Right lung (tissue), 5 donors: ENCODE measurements around the gene HIVEP3. TPM values are rescaled to one million over a fixed set of nuclear protein-coding genes. Genes with fewer than 3 reads are reported as not detected.
A peak's percentile ranks its signal among the peaks of the same experiment; 100 is the strongest.

Experiments used
- DNase-seq, 2 donors: peaks; one replicate each; pipeline ENCODE4 v3.0.0-alpha.2; 2013
- polyA plus RNA-seq, 5 donors: library from polyadenylated mRNA; unstranded; fragments of 120-200 nt; gene quantifications; one replicate each; pipeline versions ENCODE4 v1.2.1 to v1.2.3, GENCODE V29; 2013; ENCODE audit warnings: inconsistent platforms in 1 of 5, low replicate concordance in 1 of 5; ENCODE audit not compliant: insufficient read length in 5 of 5, insufficient read depth in 1 of 5

Gene HIVEP3
- polyA plus RNA-seq, 5 donors: 6.3 to 7.6 (median 6.7) TPM

- no peak for DNase-seq
Observed at GRCh38 chr1:41520951-41521752, 397.6 kb downstream of the HIVEP3 start.

DNA sequence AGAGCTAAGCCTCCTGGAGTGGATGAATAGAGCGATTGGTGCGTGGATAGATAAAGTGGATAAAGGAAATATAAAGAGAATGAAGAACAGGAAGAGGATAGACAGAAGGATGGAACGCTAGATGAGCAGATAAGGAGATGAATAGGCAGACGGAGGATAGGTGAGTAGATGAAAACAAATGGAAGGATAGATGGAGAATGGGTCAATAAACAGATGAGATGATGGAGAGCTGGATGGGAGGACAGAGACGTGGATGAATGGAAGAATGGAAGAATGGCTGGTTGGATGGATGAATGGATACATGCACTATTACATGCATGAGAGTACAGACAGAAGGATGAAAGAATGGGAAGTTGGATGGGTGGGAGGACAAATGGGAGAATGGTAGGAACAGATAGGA lies 399.1 kb downstream of the HIVEP3 start:
- no peak for DNase-seq

DNA sequence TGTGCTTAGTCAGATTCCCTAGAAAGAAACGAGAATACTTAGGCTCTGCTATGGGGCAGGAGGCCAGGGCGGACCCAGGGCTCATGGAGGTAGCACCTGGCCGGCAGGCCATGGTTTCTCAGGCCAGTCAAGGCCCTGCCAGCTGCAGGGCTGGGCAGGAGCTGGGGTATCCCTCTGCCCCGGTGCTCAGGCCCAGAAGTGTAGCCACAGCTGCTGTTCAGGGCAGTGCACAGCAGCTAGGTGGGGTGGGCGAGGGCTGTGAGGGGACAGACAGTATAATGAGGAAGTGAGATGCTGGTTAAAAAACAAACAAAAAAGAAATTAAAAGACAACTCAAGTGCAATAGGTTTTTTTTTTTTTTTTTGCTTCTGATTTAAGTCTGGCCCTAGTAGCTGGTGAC lies 400.3 kb downstream of the HIVEP3 start:
- no peak for DNase-seq

GRCh38 chr1:41517062-41517438 lies 401.7 kb downstream of the HIVEP3 start:
- no peak for DNase-seq

- DNase-seq: peak; percentile 93 to 95
Observed at GRCh38 chr1:41516168-41517061, 402.3 kb downstream of the HIVEP3 start.

- no peak for DNase-seq
Observed at GRCh38 chr1:41515778-41516167, 402.9 kb downstream of the HIVEP3 start.

GRCh38 chr1:41515131-41515678 lies 403.5 kb downstream of the HIVEP3 start:
- DNase-seq: no peak

GRCh38 chr1:41514381-41514780 lies 404.3 kb downstream of the HIVEP3 start:
- DNase-seq: no peak

GRCh38 chr1:41513383-41513735 lies 405.4 kb downstream of the HIVEP3 start:
- DNase-seq: peak; percentile 32 to 43

DNA sequence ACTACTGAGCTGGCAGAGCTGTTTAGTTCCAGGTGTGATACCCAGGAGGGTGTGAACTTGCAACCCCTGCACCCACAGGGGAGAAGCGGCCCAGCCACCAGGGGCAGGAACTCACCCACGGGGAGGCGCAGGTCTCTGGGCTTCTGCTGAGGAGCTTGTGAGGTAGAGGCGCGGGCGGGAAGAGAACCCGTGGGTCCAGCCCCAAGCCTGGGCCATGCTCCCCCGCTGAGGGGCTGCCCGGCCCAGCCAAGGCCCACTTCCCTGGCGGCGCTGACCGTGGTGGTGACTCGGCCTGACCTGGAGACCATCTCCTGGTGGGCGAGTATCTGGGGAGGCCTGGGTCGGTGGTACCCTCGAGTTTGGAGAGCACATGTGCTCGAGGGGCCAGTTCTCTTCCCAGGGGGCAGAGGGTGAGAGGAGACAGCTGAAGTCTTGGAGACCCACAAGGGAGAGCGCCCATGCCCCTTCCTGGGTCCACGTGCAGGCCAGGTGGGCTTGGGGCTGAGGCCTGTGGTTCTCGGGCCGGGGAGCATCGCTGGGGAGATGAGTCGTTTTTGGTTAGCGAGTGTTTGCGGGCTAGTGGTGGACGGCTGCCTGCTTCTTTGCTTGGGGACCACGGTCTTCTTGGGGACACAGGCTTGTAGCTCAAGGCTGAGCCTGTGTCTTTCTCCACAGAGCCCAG lies 405.9 kb downstream of the HIVEP3 start:
- DNase-seq: no peak

DNA sequence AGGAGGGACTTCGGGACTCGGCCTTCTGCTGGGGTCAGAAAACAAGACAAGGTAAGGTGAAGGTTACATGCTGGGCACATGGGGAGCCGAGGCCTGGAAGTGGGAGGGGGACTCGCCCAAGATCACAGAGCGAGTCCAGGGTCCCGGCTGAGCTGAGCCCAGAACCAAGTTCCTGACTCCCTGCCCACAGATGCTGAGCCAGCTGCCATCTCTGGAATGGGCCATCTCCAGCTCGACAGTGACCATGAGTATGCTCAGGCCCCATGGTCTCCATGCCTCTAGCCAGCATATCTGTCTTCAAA lies 407.5 kb downstream of the HIVEP3 start:
- no peak for DNase-seq

DNA sequence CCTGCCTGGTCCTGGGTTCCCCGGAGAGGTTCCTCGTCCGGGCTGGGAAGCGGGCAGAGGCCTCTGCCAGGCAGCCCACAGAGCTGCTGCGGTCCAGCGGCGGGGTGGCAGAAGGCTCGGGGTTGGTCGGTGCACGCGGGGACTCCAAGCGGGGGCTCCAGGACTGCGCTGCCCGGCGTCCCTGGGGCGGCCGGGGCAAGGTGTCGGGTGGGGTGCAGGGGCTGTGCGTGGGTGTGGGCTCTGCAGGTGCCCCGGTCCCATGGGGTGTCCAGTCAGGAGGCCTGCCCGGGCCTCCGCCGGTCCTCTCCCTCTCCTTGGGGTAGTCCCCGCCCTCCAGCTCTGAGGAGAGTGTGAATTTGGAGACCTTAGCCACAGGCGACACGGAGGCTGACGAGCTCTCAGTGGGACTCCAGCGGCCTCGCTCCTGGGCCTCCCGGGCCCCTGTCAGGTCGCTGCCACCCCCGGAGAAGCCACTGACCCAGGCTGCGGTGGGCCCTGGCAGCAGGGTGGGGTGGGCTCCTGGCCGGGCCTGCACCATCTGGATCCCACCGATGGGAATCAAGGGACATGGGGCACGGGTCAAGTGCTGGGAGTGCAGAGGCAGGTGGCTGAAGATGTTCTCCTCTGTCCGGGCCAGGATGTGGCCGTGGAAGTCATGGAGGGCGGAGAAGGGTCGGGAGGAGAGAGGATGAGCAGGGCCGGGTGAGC lies 408.0 kb downstream of the HIVEP3 start:
- DNase-seq: no peak

GRCh38 chr1:41509270-41509671 lies 409.5 kb downstream of the HIVEP3 start:
- no peak for DNase-seq

- DNase-seq: no peak
Observed at GRCh38 chr1:41508290-41508689, 410.4 kb downstream of the HIVEP3 start.

DNA sequence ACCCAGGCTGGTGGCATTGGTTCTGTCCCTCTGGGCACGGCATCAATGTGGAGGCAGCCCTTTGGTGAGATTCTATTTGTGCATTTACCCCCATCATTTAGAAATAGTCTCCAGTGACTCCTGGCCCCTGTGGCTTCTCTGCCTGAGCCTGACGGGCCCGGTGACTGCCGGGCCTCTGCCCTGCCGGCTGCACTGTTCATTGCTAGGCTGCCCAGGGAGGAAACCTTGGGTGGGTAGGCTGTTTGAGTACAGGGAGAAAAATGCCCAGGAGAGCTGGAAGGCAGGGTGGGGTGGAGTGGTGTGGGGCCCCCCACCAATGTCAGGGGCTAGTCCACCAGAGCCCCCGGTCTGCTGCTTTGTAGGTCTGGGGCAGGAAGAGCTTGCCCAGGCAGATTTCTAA lies 410.9 kb downstream of the HIVEP3 start:
- no peak for DNase-seq

DNA sequence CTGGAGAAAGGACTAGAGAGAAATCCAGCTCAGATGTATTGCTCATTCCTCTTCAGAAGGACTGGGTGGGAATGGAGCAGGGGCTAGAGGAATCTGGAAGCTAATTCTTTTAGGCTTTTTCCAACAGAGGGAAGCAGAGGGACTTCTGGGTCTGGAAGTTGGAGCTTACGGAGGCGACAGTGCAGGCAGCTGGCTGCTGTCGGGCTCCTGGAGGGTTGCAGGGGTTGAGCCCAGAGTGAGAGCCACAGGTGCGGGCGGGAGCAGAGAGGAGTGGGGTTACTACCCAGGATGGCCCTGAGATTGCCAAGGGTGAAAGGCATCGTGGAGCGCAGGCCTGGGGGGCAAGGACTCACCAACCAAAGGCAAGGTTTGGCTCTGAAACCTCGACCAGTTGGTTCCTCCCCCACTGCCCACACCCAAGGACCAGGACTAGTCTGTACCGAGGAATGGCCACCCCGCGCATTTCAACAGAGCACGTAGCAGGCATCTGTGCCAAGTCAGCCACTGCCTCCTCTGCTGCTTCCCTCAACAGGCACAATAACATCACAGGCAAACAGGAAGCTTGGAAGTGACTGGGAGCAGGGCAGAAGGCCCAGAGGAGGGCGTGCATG lies 411.5 kb downstream of the HIVEP3 start:
- DNase-seq: no peak

DNA sequence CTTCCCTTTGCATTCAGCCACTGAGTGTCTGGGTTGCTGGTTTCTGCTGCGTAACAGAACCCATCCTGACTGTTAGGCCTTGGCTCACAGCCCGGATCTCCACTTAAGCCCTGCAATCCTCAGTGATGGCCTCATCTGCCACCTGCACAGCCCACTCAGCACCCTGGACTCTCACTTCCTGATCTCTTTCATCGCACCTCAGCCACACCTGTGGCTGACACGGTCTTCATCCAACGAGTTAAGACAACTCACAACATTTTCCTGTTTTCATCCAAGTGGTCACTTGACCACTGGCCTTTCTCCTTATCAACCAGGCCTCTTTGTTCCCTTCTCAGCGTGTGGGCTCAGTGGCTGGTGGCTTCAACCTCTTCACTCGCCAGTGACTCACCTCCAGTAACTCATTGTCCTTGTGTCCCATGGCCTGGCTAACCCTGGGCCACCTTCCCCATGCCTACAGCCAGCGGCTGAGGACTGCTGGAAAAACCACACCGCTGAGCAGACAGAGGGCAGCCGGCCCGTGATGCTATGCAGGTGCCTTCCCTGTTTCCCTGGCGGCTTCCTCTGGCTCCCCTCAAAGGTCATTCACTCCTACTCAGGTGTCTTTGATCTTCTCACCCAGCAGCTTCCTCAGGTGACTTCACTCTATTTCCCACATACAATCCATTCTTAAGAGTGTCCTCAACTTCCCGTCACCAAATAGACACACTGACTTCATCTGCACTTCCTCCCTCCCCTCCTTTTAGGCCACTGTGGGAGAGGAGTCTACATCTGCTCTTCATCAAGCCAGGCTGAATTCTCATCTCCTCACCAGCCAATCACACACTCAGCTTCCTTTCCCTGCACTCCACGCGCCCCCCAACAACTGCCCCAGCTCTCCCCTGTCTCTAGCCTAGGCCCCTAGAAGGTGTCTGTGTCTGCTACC lies 414.3 kb downstream of the HIVEP3 start:
- DNase-seq: no peak

GRCh38 chr1:41503538-41504113 lies 415.1 kb downstream of the HIVEP3 start:
- DNase-seq: no peak

DNA sequence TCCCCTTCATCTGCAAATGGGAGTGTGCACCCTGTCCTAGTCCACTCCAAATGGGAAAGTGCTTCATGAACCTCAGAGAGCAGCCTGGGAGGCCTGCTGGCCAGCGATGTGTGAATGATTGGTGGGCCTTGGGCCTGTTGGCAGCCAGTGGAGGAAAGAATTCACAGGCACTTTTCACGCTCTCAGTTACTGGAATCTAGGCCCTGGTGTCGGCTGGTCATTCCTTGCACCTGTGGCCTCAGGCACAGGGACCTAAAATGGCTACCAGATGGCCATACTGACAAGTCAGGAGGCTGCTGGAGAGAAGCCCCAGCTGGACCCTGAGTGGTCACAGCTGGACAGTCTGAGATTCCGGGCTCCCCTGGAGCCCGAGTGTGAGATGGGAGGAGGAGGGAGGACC lies 415.8 kb downstream of the HIVEP3 start:
- DNase-seq: peak in 1 of 2 donors; percentile 51

- no peak for DNase-seq
Observed at GRCh38 chr1:41501581-41501980, 417.1 kb downstream of the HIVEP3 start.
